ENCODE results near the gene OSR1.
"Not testable (repeated sequence)": the region's sequence is repeated elsewhere in the genome, so short reads cannot be mapped to it uniquely, and the experiment has no call there.

OSR1 gene

GRCh38 chr2:19358242-19359020 lies at the start of gene OSR1:
Gene OSR1, minus strand, starts transcription at chr2:19358623. Its CDS starts 4,818 bp downstream, at chr2:19353805.
- DNase-seq: no peak

- no peak for DNase-seq
These were observed 45.4 kb upstream of the OSR1 start for GRCh38 chr2:19403785-19404184.

- DNase-seq: no peak
These were observed 33.8 kb upstream of the OSR1 start for GRCh38 chr2:19392191-19392590.

- not testable (repeated sequence) for DNase-seq
These were observed 31.0 kb upstream of the OSR1 start for GRCh38 chr2:19389469-19389868.

GRCh38 chr2:19380532-19380931 lies 22.1 kb upstream of the OSR1 start:
- no peak for DNase-seq

GRCh38 chr2:19378939-19379338 lies 20.5 kb upstream of the OSR1 start:
- no peak for DNase-seq

- no peak for DNase-seq
These were observed 19.3 kb upstream of the OSR1 start for GRCh38 chr2:19377717-19378116.

- no peak for DNase-seq
These were observed 14.9 kb upstream of the OSR1 start for GRCh38 chr2:19373352-19373751.

GRCh38 chr2:19371996-19372582 lies 13.7 kb upstream of the OSR1 start:
- DNase-seq: no peak

GRCh38 chr2:19369341-19369955 lies 11.0 kb upstream of the OSR1 start:
- DNase-seq: no peak

- DNase-seq: no peak
These were observed 10.3 kb upstream of the OSR1 start for GRCh38 chr2:19368760-19369159.

- DNase-seq: no peak
These were observed 8.9 kb upstream of the OSR1 start for GRCh38 chr2:19367326-19367725.

GRCh38 chr2:19365126-19365525 lies 6.7 kb upstream of the OSR1 start:
- no peak for DNase-seq

GRCh38 chr2:19364014-19364413 lies 5.6 kb upstream of the OSR1 start:
- no peak for DNase-seq

- DNase-seq: no peak
These were observed 5.0 kb upstream of the OSR1 start for GRCh38 chr2:19363474-19363778.

- DNase-seq: peak; percentile 66
These were observed 4.5 kb upstream of the OSR1 start for GRCh38 chr2:19362755-19363473.

GRCh38 chr2:19362094-19362754 lies 3.8 kb upstream of the OSR1 start:
- DNase-seq: peak; percentile 6

GRCh38 chr2:19361325-19361990 lies 3.0 kb upstream of the OSR1 start:
- no peak for DNase-seq

GRCh38 chr2:19360966-19361321 lies 2.5 kb upstream of the OSR1 start:
- DNase-seq: no peak

GRCh38 chr2:19360266-19360965 lies 2.0 kb upstream of the OSR1 start:
- DNase-seq: no peak

GRCh38 chr2:19359456-19359855 lies 1.0 kb upstream of the OSR1 start:
- no peak for DNase-seq

GRCh38 chr2:19359021-19359357 lies 566 bp upstream of the OSR1 start:
- DNase-seq: no peak

Measured in hematopoietic multipotent progenitor cell treated with erythropoietin and hydrocortisone succinate and interleukin-3 and kit ligand, for 8 days (in vitro differentiated cells).